ENCODE measurements around the gene SLC26A5.

DNA sequence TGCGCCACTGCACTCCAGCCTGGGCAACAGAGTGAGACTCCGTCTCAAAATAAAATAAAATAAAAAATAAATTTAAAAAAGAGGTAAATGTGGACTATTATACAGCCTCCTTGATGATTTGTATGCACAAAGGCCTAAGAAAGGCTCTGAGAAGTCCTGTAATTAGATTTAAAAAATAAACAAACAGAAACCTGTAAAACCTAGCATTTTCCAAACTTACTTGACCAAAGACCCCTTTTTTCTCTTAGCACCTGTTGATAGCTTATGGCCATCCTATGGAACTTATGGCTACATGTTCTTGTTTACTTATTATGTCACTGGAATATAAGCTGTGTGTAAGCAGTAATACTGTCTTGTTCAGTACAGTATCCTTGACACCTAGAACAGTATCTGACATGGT, 107.1 kb downstream of the SLC26A5 start:
- TF ChIP-seq EZH2phosphoT487 (IDR thresholded peaks at IDR 0.05; ENCODE audit: borderline replicate concordance, low read length): no peak
- TF ChIP-seq, protein P1, sequence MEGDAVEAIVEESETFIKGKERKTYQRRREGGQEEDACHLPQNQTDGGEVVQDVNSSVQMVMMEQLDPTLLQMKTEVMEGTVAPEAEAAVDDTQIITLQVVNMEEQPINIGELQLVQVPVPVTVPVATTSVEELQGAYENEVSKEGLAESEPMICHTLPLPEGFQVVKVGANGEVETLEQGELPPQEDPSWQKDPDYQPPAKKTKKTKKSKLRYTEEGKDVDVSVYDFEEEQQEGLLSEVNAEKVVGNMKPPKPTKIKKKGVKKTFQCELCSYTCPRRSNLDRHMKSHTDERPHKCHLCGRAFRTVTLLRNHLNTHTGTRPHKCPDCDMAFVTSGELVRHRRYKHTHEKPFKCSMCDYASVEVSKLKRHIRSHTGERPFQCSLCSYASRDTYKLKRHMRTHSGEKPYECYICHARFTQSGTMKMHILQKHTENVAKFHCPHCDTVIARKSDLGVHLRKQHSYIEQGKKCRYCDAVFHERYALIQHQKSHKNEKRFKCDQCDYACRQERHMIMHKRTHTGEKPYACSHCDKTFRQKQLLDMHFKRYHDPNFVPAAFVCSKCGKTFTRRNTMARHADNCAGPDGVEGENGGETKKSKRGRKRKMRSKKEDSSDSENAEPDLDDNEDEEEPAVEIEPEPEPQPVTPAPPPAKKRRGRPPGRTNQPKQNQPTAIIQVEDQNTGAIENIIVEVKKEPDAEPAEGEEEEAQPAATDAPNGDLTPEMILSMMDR (IDR thresholded peaks at IDR 0.05; ENCODE audit: low read depth, low read length, poor library complexity, severe bottlenecking): no peak

Data from DOHH2 (cell line).